MCF 10A (cell line): ENCODE results near the gene CNNM4. TPM values are rescaled to one million over a fixed set of nuclear protein-coding genes. Genes with fewer than 3 reads are reported as not detected.

Source experiments
- BruUV-seq: library from RNA; stranded (reverse); fragments of 400-500 nt; replicated peaks from 2 replicates; lab custom pipeline; 2021; lab: Mats Ljungman, UMichigan
- CTCF ChIA-PET: fragments of 300-600 bp; sonication (Branson Sonifier 250); formaldehyde crosslinking; extraction: SDS; loops from one replicate; lab custom pipeline; 2021; ENCODE audit warnings: antibody characterized with exemption, inconsistent platforms; lab: Yijun Ruan, JAX
- POLR2A ChIA-PET: fragments of 300-600, 350-650 bp; sonication (Branson Sonifier 250); formaldehyde crosslinking; extraction: SDS; loops from one replicate; lab custom pipeline; 2020; ENCODE audit warnings: antibody characterized with exemption, inconsistent platforms; lab: Yijun Ruan, JAX
- DNase-seq: peaks from one replicate; pipeline ENCODE4 v3.0.0-alpha.2; 2018; ENCODE audit not compliant: unreplicated experiment
- H3K27ac Mint-ChIP-seq: one replicate; pipeline ENCODE4 v1.8.0; 2022; ENCODE audit warnings: mild to moderate bottlenecking, low read depth, mixed read lengths; ENCODE audit not compliant: unreplicated experiment
- H3K27me3 Mint-ChIP-seq: one replicate; pipeline ENCODE4 v1.8.0; 2022; ENCODE audit warnings: mixed read lengths; ENCODE audit not compliant: insufficient read depth, unreplicated experiment
- H3K36me3 Mint-ChIP-seq: one replicate; pipeline ENCODE4 v1.8.0; 2022; ENCODE audit warnings: mild to moderate bottlenecking, moderate library complexity, mixed read lengths; ENCODE audit not compliant: insufficient read depth, unreplicated experiment
- H3K4me1 Mint-ChIP-seq: one replicate; pipeline ENCODE4 v1.8.0; 2022; ENCODE audit warnings: mixed read lengths; ENCODE audit not compliant: insufficient read depth, unreplicated experiment
- H3K4me3 Mint-ChIP-seq: one replicate; pipeline ENCODE4 v1.8.0; 2022; ENCODE audit warnings: mild to moderate bottlenecking, moderate library complexity, mixed read lengths; ENCODE audit not compliant: unreplicated experiment
- H3K9me3 Mint-ChIP-seq: one replicate; pipeline ENCODE4 v1.8.0; 2022; ENCODE audit warnings: mixed read lengths; ENCODE audit not compliant: unreplicated experiment
- intact Hi-C: fragments of 100-400 bp; cut with micrococcal nuclease; formaldehyde crosslinking; loops from 2 replicates; pipeline ENCODE4 v1.14.1; 2022
- total RNA-seq: library from RNA; stranded (reverse); gene quantifications from 2 replicates; pipeline ENCODE4 v1.2.3, GENCODE V29; 2022
- TF ChIP-seq, protein P1 (sequence below): fragments of 200-600 bp; IDR thresholded peaks from one replicate; pipeline ENCODE4 v1.8.0; 2022; ENCODE audit warnings: antibody characterized with exemption, mild to moderate bottlenecking; ENCODE audit not compliant: unreplicated experiment

The CNNM4 gene
- total RNA-seq, 1 experiment from 2014 or later, result 5.0 TPM

DNA sequence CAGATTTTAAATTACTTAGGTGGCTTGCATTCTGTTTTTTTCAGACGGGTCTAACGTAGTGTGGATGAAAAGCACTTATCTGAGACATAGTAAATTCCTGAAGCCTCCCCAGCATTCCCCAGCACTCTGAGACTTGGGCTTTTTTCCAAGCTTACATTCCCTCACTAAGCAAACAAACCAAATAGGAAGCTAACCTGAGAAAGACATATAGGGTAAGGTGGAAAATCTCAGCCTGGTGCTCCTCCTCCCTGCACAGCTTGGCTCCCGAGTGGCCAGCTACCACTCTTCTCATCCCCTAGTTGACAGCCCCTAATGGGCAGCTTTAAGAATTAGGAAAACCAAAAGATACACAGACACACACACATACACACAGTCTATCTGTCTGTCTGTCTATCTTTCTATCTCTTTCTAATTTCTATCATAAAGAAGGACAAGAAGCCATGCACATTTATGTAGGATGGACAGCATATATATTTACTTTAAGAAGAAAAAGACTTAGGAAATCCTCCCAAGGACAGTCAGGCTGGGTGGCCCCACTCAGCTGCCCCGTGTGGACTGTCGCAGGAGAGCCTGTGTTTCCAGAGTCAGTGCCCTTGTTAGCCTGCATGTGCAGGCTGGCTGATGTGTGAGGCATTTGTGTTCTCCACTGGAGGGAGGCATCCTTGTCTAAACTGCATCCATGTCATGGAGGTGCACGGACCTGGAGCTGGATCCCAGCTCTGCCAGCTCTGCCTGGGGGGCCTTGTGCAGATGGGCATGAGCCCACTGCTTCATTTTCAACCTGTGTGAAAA lies 63.6 kb downstream of the CNNM4 start:
- ChIA-PET CTCF (interaction anchor here (0.6 kb wide), 2 partner anchors 8 to 33 kb away, joined by 3 to 4 read pairs; no protein-coding TSS in a partner anchor), POLR2A (interaction anchor here (1.4 to 1.5 kb wide), 2 partner anchors 10 to 18 kb away, joined by 3 to 4 read pairs; no protein-coding TSS in a partner anchor)
- peaks cover 53% of the 10 kb centered on the region for H3K36me3 Mint-ChIP-seq

DNA sequence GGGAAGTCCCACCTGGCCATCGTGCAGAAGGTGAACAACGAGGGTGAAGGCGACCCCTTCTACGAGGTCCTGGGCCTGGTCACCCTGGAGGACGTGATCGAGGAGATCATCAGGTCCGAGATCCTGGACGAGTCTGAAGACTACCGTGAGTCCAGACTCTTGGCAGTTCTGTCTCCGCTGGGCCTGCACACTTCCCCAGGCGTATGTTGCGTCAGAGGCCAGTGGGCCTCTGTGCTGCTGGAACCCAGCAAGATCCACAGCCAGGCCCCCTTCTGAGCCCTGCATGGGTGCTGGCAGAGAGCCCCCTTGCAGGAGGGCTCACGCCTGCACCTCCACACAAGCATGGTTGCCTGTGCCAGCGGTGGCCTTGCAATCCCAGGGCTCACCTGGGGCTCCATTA lies 64.4 kb downstream of the CNNM4 start:
- H3K4me3 Mint-ChIP-seq, result no peak overlapping the region
- H3K9me3 Mint-ChIP-seq, result no peaks in the 10 kb centered on the region
- H3K27ac Mint-ChIP-seq, result no peak overlapping the region
- H3K36me3 Mint-ChIP-seq, result peaks cover 57% of the 10 kb centered on the region
- CTCF ChIA-PET, result interaction anchor here (0.6 kb wide), 2 partner anchors 9 to 32 kb away, joined by 3 to 4 read pairs; no protein-coding TSS in a partner anchor
- no peaks in the 10 kb centered on the region for H3K27me3 Mint-ChIP-seq
- no TSS peak for BruUV-seq
- peaks cover 6% of the 10 kb centered on the region for H3K4me1 Mint-ChIP-seq
- TF ChIP-seq, protein P1, sequence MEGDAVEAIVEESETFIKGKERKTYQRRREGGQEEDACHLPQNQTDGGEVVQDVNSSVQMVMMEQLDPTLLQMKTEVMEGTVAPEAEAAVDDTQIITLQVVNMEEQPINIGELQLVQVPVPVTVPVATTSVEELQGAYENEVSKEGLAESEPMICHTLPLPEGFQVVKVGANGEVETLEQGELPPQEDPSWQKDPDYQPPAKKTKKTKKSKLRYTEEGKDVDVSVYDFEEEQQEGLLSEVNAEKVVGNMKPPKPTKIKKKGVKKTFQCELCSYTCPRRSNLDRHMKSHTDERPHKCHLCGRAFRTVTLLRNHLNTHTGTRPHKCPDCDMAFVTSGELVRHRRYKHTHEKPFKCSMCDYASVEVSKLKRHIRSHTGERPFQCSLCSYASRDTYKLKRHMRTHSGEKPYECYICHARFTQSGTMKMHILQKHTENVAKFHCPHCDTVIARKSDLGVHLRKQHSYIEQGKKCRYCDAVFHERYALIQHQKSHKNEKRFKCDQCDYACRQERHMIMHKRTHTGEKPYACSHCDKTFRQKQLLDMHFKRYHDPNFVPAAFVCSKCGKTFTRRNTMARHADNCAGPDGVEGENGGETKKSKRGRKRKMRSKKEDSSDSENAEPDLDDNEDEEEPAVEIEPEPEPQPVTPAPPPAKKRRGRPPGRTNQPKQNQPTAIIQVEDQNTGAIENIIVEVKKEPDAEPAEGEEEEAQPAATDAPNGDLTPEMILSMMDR, result no peak
- intact Hi-C loops, result no loop called here
- POLR2A ChIA-PET, result interaction anchor here (1.4 to 1.5 kb wide), 2 partner anchors 9 to 17 kb away, joined by 3 to 4 read pairs; no protein-coding TSS in a partner anchor
- no peak for DNase-seq

More for the DNA sequence above, 63.6 kb downstream of the CNNM4 start:
- intact Hi-C loops, result no loop called here
- DNase-seq, result no peak
- TF ChIP-seq, protein P1, result no peak
- Mint-ChIP-seq H3K4me3 (no peak overlapping the region), H3K27ac (no peak overlapping the region), H3K27me3 (no peaks in the 10 kb centered on the region), H3K9me3 (no peaks in the 10 kb centered on the region), H3K4me1 (peaks cover 14% of the 10 kb centered on the region)
- BruUV-seq, result no TSS peak

DNA sequence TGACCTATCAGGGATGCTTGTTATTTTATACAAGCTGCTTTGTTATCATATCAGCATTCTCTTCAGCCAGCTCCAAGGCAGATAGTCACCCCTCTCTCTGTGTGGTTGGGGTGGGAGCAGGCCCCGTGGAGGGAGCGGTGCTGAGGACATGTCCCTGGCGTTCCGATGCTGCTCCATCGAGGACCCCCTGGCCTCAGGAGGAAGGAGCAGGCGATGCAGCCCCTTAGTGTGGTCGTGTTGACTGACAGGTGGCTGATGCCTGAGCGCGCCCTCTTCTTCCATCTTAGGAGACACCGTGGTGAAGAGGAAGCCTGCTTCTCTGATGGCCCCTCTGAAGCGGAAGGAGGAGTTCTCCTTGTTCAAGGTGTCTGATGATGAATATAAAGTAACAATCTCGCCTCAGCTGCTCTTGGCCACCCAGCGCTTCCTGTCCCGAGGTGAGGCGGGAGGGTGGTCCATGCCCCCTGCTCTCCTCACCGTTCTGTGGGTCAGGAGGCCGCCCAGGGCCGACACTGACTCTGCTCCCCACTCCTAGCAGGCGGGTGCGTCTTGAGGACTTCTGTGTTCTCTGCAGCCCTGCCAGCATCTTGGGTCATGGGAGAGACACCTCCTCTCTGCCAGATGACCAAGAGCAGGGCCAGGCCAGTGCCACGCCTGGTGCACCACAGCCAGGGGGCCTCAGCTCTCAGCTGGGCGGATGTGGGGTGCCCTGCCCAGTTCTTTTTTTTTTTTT lies 66.0 kb downstream of the CNNM4 start:
- H3K9me3 Mint-ChIP-seq, result no peaks in the 10 kb centered on the region
- H3K4me1 Mint-ChIP-seq, result no peaks in the 10 kb centered on the region
- H3K27ac Mint-ChIP-seq, result no peak overlapping the region
- no peak overlapping the region for H3K4me3 Mint-ChIP-seq
- no peaks in the 10 kb centered on the region for H3K27me3 Mint-ChIP-seq
- intact Hi-C loops, result no loop called here
- H3K36me3 Mint-ChIP-seq, result peaks cover 66% of the 10 kb centered on the region
- POLR2A ChIA-PET, result no interaction called here
- TF ChIP-seq, protein P1, result no peak
- BruUV-seq, result no TSS peak
- CTCF ChIA-PET, result interaction anchor here (1.4 kb wide), 1 partner anchor 10 kb away, joined by 6 read pairs; the partner anchor contains the start of gene CNNM3
- DNase-seq, result no peak

DNA sequence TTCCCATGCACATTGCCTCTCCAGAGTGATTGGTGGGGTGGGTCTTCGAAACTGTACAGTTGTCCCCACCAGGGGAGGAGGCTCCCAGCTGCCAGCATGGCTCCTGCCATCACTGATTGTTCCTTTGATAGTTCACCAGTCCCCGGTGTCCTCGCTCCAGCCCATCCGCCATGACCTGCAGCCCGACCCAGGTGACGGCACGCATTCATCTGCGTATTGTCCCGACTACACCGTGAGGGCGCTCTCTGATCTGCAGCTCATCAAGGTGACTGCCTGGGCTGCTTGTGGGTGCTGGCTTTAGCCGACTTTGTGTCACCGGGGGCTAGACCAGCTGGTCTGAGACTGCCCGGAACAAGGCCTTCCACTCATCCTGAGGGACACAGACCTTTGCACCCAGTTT lies 67.7 kb downstream of the CNNM4 start:
- BruUV-seq, result no TSS peak
- intact Hi-C loops, result no loop called here
- POLR2A ChIA-PET, result interaction anchor here (0.8 kb wide), 1 partner anchor 12 kb away, joined by 3 read pairs; the partner anchor contains the start of gene CNNM3

More for the DNA sequence above, 67.7 kb downstream of the CNNM4 start:
- Mint-ChIP-seq H3K9me3 (no peaks in the 10 kb centered on the region), H3K27ac (no peak overlapping the region), H3K27me3 (no peaks in the 10 kb centered on the region), H3K4me1 (peaks cover 7% of the 10 kb centered on the region), H3K4me3 (no peak overlapping the region), H3K36me3 (peaks cover 67% of the 10 kb centered on the region)
- CTCF ChIA-PET, result interaction anchor here (0.7 kb wide), 1 partner anchor 185 kb away, joined by 3 read pairs; no protein-coding TSS in a partner anchor
- TF ChIP-seq, protein P1, result no peak
- no peak for DNase-seq
